ENCODE measurements around the gene ADAT3.

Gene ADAT3

DNA sequence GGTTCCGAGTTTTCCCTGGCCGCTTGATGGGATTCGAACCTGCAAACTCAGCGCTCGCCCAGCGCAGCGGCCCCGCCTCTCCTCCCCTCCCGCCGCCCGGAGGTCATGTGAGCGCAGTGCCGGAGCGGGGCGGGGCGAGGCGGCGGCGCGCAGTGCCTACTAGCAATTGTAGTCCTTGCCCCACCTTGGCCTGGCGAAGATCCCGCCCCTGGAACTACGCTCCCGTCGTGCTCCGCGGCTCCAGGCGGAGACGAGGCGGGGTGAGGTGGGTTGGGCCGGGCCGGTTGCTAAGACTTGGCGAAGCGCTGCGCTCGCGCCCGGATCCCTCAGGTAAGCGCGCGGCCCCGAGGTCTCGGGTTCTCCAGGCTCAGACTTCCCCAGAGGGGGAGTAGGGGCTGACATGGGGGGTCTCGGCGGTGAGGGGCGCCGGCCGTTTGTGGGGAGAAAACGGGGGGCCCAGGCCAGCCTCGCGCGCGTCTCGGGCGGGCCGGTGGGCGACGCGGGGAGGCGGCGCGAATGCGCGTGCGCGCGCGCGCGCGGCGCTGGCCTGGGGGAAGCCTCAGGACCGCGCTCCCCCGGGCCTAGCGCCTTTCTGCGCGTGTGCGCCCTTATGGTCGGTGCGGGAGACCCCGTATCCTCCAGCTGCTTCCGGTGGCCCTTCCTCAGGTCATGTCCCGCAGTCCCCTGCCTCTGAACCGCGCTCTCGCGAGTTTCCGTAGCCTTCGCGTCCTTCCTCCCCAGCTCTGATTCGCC is at the start of gene ADAT3, which contains the start of gene SCAMP4:
Gene ADAT3, plus strand, starts transcription at position 290 of the 753 bp plus-strand sequence. CDS start 6,649 bp downstream, outside the sequence.
Gene SCAMP4, plus strand, starts transcription at position 290 of the 753 bp plus-strand sequence. CDS start 9,621 bp downstream, outside the sequence.
- in situ Hi-C loops (cut with HindIII; ENCODE audit: low sequenced_read_pairs) = no loop called here

DNA sequence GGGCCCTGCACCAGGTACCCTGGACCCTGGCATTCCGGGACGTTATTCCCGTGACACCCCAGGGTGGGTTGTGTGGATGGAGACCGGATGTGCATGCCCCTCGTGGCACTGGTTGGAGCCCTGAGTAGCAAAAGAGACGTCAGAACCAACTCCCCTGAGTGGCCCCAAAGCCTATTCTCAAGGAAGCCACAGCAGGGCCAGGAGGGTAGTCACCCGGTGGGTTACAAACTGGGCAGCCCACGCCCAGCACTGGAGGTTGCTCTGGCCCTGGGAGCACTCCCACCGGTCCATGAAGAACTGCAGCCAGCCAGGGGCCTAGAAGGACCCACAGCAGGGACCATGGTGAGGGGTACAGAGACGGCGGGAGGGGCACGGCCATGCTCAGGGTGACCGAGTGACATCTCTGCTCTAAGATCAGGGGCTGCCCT is 49.4 kb upstream of the ADAT3 start:
- in situ Hi-C loops (cut with HindIII; ENCODE audit: low sequenced_read_pairs) = no loop called here

DNA sequence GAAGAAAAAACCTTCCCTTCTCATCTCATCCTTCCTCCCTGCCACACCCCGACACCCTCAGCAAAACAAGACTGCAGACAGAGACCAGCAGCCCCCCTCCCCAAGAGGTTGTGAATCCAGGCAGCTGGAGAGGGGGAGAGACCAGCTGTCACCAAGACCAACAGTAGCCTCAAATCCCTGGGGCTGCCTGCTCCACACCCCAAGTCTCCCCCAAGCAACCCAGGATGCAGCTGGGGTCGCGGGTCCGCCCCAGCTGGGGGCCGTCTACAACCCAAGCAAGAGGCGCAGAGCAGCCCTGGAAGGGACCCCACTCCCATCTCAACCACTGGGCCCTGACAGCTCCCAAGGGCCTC is 48.9 kb upstream of the ADAT3 start:
- in situ Hi-C loops (cut with HindIII; ENCODE audit: low sequenced_read_pairs) = no loop called here

DNA sequence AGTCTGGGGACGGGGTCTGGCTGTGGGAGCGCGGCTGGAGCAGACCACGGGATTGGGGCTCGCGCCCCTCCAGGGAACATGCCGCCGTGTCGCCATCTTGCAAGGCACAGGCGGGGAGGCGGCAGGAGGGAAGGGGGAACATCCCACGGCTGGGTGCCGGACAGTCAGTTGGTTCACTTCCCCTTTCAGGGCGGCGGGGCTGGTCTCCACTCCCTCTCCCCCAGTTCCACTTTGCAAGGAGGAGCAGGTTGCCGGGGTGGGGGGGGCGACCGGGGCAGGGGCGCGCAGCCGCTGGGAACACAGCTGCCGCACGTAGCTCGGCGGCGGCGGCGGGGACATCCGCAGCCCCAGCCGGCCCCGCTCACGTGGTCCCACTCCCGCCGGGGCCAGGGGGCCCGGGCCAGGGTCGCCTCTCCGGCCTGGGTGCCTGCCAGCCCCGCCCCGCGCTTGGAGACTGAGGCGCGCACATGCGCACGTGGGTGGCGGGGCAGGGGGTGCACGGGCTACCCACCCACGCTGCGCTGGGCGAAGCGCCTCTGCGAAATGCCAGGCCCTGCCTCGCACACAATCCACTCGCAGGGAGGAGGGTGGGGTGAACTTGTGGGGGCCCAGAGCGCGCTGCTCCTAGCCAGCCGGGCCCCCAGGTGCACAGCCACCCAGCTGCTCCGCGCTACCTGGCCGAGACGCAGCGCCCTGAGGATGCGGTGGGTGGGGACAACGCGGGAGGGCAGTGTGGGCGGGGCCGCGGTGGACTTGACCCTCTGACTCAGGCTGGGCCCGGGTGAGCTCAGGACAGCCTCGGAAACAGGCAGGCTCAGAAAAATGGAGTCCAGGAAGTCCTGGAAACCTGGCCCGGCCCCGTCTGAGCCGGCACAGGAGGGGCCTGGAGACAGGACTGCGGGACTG is 48.2 kb upstream of the ADAT3 start:
- in situ Hi-C loops (cut with HindIII; ENCODE audit: low sequenced_read_pairs) = no loop called here

DNA sequence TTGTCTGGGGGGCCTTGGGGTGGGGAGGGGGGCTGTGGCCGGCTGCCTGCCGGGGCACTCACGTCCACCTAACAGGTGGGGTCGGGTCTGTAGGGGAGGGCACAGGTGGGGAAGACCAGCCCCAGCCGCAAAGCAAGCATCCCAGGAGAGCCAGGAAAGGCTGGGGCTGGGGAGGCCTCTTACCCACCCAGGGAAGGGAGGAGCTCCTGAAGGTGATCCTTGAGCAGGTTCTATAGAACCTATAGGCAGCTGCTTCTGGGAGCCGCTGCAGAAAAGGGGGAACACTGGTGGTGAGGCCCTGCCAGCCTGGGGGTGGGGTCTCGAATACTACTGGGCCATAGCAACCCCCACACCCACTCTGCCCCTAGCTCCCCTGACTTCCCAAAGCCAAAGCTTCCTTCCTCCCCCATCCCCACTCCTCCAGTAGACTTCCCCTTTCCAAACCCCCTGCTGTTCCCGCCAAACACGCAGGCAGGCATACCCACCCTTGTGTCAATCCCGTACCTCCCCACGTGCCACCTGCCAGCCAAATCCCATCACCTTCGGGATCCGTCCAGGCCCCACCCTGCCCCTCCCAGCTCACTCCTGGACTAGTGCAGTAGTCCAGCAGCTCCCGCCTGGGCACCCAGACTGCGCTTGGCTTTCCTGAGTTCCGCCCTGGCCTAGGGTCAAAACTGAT is 47.4 kb upstream of the ADAT3 start:
- in situ Hi-C loops (cut with HindIII; ENCODE audit: low sequenced_read_pairs) = no loop called here

DNA sequence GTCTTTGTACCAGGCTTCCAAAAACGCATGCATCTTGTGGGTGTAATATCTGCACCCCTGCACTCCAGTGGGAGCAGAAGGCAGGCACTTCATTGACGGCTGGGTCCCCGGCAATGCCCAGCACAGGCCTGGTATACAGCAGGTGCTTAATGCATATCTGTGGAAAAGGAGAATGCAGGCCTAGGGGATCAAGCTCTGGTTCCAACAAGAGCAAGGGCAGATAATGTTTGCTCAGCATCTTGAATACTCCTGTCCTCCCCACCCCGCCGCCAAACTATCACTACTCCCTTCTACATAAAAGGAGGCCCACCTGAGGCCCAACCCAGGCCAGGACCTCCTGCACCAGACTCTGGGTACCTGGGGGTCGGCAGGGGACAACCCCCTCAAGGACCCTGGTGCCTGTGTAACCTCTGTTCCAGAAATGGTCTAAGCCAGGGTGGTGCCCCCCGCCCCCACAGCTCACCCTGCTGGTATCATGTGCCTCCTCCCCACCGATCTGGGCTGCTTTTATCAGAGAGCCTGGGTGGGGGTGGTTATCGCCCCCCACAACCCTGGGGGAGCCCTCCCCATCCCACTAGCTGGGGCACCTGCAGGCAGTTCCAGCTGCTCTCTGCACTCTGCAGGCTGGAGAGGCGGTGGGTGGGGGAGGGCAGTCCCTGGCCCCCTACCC is 46.7 kb upstream of the ADAT3 start:
- in situ Hi-C loops (cut with HindIII; ENCODE audit: low sequenced_read_pairs) = no loop called here

DNA sequence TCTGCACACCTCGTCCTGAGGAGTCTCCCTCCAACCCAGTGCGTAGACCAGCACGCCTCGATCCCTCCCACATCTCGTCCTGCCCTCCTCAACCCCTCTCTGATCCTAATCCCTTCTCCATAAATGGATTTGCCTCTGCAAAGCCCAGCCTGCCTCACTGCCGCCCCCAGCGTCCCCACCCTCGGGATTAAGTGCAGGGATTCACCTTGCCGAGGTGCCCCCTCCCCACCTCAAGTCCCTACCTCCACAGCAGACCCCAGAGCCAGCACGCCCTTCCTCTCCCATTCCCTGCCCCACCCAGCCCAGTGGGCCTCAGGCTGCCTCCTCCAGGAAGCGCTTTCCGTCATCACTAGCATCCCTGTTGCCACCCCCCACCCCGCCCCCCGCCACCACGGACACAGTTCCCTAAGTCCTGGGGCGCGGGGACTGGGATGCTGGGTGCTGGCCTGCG is 45.8 kb upstream of the ADAT3 start:
- in situ Hi-C loops (cut with HindIII; ENCODE audit: low sequenced_read_pairs) = no loop called here

DNA sequence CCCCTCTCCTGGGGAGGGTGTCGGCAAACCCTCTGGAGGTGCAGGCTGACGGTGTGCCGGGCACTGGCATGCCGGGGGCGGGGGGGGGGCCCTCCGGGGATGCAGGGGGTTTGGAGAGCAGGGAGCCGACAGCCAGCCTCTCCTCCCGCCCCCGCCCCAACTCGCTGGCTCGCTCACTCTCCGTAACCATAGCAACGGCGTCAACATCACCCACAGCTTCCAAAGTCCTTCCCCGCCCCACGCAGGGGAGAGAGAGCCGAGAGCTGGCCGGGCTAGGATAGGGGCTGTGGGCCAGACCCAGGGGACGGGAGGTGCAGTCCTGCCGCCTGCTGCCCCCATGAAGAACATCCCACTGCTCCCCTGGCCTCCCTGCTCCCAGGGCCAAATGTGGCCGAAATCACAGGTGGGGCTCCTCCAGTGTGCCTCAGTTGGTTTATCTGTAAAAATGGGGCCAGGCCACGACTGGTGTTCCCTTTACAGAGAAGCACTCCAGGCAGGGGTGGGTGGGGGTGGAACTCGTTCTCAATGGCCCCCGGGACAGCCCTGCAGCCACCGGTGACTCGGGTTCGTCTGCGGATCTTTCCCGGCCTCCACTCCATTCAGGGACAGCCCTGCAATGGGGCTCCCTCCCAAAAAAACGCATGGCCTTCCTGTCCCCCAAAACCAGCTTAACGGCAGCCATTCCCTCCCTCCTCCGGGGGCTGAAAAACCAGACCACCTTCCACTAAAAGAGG is 45.0 kb upstream of the ADAT3 start:
- in situ Hi-C loops (cut with HindIII; ENCODE audit: low sequenced_read_pairs) = no loop called here

DNA sequence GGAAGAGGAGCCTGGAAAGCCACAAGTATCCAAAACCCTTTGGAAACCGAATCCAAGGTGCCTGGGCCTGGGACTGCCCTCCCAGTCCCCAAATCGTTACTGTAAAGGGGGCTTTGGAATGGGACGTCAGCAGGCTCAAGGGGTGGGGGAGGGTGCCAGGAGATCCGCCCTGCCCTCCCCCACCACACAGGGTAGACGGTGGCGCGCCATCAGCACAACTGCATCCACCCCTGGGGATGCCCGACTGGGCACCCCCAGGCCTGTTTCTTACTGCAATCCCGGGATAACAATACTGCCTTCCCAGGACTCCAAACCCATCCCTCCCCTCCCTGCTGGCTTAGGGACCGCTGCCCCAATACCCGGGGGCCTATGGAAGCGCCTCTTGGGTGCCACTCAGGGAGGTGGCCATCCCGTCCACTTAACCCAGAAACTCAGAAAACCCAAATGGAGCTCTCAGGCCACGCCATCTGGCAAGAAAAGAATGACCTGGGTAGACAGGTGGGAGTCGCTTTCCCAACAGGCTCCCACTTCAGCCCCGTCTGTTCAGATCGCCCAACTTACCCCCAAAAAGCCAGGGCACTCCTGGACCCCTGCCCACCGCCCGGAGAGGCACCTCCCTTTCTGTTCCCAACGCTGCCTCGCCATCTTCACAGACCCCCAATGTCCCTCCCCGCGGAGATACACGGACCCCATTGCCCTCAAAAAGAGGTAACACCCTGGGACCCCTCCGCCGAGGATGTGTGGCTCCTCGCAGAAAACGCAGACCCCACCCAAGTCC is 44.2 kb upstream of the ADAT3 start:
- in situ Hi-C loops (cut with HindIII; ENCODE audit: low sequenced_read_pairs) = no loop called here

DNA sequence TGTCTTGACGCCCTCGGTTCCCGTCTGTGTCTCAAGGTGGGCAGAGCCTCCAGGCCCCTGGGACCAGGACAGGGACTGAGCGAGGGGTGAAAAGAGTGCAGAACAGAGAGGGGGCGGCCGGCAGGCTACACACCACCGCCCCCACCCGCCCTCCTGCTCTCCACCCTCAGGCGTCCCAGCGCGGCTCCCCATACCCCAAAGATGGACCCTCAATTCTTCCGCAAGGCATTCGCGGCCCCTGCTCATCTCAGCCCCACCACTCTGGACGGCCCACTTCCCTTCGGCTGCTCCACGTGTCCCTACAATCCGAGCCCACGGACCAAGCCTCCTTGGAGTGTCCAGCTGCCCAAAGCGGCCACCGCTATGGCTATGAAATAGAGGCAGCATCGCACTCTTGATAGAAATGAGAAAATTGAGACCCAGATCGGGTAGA is 43.6 kb upstream of the ADAT3 start:
- in situ Hi-C loops (cut with HindIII; ENCODE audit: low sequenced_read_pairs) = no loop called here

DNA sequence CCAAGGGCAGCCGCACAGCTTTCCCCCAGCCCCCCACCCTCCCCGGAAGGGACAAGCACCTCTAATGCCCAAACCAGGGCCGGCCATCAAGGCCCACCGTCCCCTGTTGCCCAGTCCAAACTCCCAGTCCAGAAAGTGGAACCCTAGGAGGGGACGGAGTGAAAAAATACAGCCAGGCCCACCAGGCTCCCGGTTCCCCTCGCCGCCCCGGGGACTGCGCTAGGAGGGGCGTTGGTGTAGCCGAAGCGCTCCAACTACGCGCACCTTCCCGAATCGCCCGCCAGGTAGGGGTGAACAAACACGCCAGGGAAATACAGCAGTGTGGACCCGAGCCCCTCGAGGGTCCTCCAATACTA is 43.2 kb upstream of the ADAT3 start:
- in situ Hi-C loops (cut with HindIII; ENCODE audit: low sequenced_read_pairs) = no loop called here

DNA sequence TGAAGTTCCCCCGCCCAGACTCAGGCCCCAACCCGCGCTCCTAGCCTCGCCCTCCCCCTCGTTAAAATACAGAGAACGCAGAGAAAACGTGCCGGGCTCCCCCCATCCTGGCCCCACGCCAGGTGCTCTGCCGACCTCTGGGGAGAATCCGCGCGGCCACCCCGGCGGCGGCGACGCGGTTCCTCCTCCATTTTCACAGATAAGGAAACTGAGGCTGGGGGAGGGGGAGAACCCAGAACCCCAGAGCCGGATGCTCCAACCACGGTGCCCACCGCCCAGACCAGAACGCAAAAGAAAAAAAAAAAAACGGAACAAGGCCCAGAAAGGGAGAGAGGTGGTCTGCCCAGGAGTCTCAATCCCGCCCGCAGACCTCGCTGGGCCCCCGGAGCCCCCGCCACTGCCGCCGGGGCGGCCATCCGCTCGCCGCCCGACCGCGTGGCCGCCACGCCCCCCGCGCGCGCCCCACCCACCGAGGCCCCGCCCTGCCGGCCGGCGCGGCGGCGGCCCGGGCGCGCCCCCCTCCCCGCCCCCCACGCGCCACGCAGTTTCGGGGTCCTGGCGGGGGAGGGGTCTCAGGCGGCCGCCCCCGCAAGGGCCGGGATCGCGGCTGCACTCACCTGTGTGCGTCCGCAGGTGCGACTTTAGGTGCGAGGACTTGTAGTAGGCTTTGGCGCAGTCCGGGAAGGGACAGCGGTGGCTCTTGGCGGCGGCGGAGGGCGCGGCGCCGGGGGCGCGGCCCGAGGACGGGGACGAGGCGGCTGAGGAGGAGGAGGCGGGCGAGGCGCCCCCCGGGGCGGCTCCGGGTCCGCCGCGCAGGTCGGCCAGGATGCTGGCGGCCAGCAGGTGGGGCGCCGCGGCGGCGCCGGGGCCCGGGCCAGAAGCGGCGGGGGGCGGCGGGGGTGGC is 42.5 kb upstream of the ADAT3 start:
- in situ Hi-C loops (cut with HindIII; ENCODE audit: low sequenced_read_pairs) = no loop called here

DNA sequence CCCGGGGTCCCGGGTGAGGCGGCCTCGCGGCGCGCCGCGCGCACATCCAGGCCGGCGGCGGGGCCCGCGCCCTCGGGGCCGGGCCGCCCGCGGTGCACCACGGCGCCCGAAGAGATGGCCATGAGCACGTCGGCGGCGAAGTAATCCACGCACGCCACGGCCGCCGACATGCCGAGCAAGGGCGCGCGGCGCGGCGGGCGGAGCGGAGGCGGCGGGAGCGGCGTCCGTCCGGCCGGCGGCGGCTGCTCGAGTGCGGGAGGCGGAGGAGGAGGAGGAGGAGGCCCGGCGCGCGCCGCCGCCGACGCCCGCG is 41.9 kb upstream of the ADAT3 start, which contains the start of gene KLF16:
Gene KLF16, minus strand, starts transcription at position 252 of the 310 bp plus-strand sequence. Its CDS starts 82 bp downstream, at position 170.
- in situ Hi-C loops (cut with HindIII; ENCODE audit: low sequenced_read_pairs) = no loop called here

DNA sequence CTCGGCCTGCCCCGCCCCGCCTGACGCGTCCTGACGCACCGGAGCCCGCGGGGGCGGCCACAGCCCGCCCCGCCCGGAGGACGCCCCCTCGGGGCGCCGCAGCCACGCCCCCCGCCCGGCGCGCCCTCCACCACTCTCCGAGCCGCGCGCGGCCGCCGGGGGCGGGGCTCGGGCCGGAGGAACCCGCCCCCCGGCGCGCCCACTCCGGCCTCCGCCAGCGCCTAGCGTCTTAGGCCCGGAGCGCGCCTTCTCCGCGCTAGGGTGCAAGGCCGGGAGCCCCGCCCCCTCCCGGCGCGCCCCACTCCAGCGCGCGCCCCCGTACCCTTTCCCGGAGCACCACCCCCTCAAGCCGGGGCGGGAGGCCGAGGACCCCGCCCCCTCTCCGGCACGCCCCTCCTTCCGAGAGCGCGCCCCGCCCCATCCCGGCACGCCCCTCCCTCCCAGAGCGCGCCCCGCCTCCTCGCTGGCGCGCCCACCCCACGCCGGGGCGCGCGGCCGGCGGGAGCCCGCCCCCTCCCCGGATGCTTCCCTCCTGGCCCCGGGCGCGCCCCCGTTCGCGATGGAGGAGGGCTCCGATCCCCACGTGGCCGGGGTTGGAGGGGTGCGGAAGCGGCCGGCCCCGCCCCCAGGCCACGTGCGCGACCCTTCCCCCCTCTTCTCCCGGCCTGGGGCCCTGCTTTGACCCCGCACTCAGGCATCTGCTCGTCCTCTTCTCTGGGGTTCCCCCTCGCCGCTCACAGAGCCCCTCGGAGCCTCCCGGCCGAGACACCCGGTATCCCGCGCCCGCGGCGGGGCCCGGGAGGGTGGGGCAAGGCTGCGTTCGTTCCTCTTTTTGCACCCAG is 41.3 kb upstream of the ADAT3 start:
- in situ Hi-C loops (cut with HindIII; ENCODE audit: low sequenced_read_pairs) = no loop called here

DNA sequence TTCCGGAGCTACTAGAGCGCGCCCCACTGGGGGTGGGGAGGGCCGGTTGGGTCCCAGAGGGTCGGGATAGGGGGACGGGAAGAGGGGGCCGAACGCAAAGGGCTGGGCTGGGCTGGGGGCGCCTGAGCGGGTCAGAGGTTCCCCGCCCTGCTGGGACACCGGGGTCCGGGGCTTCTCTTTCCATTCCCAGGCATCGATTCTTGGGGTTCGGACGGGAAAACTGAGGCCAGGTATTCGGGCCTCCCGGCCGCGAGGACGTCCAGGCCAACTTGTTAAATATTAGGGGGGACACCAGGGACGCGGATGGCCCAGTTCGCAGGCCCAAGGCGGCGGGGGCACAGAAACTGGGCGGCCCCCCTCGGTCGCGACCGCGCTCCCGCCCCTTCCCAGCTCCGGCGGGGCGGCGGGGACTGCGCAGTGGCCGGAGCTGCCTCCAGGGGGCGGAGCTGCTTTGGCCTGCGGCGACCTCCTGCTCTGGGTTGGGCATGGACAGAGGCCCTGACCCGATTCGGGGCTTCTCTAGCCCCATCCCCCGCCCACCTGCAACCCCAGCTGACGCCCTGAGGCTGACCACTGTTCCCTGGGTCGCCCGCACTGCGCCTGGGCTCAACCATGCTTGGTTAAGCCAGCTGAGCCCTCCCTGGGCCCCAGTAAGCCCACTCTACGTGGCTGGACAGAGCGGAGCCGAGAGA is 40.6 kb upstream of the ADAT3 start:
- in situ Hi-C loops (cut with HindIII; ENCODE audit: low sequenced_read_pairs) = no loop called here

DNA sequence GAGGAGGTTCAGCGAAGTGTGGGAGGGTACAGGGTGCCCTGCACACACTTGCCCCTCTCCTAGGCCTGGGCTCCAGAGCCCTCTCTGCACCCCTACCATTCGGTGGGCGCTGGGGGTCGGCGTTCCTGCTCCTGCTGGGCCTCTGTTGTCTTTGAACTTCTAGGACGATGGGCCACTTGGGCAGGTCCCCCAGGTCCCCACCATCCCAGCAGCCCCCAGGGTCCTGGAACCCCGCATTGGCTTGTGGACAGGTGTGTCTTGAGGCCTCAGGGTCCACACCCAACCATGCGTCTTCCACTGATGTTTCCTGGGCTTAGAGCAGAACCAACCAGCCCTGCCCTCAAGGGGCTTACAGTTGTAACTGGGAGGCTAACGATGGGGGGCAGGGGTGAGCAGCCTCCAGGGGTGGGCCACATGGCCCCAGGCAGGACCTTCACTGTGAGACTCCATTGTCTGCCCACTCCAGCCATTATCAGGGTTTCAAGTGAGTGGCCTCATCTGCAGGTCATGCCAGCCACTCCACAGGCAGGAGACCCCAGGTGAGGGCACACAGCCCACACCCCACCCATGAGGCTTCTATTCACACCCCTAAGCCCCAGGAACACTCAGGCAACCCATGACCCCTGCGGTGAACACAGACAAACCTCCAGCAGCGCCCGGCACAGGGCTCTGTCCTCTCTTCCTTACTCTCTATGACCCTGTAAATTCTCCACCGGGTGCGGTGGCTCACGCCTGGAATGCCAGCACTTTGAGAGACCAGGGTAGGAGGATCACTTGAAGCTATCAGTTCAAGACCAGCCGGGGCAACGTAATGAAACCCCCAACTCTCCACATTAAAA is 39.8 kb upstream of the ADAT3 start:
- in situ Hi-C loops (cut with HindIII; ENCODE audit: low sequenced_read_pairs) = no loop called here

Data from endothelial cell of hepatic sinusoid (primary cell).